ENCODE results near the gene FJX1. TPM values are rescaled to one million over a fixed set of nuclear protein-coding genes. Genes with fewer than 3 reads are reported as not detected.
A peak's percentile ranks its signal among the peaks of the same experiment; 100 is the strongest.

FJX1 gene
- total RNA-seq, 1 donor from 2014 or later, result 0.73 TPM

GRCh38 chr11:35614939-35615569 lies 3.2 kb upstream of the FJX1 start:
- Mint-ChIP-seq H3K4me3 (no peak overlapping the region), H3K9me3 (no peaks in the 10 kb centered on the region), H3K27ac (no peak overlapping the region), H3K36me3 (ENCODE audit: low read depth) (no peaks in the 10 kb centered on the region), H3K4me1 (ENCODE audit: low read depth) (peaks cover 15% of the 10 kb centered on the region), H3K27me3 (ENCODE audit: insufficient read depth) (peaks cover 35% of the 10 kb centered on the region)
- intact Hi-C loops (cut with micrococcal nuclease), result loop anchor here (5.0 kb wide), 3 partner anchors 327 to 877 kb away; partner anchors contain the start of gene LDLRAD3
- DNase-seq (ENCODE audit: low spot score), result no peak

- Mint-ChIP-seq H3K4me3 (no peak overlapping the region), H3K27ac (no peak overlapping the region), H3K27me3 (ENCODE audit: insufficient read depth) (peaks cover 44% of the 10 kb centered on the region), H3K4me1 (ENCODE audit: low read depth) (peaks cover 15% of the 10 kb centered on the region), H3K9me3 (no peaks in the 10 kb centered on the region), H3K36me3 (ENCODE audit: low read depth) (no peaks in the 10 kb centered on the region)
- no peak for DNase-seq (ENCODE audit: low spot score)
- intact Hi-C loops (cut with micrococcal nuclease), result loop anchor here (1.0 to 5.0 kb wide), 9 partner anchors 46 to 1131 kb away; partner anchors contain the start of genes LDLRAD3 and TRIM44
Measured at GRCh38 chr11:35615921-35616900, 2.0 kb upstream of the FJX1 start.

GRCh38 chr11:35617316-35617686 lies 959 bp upstream of the FJX1 start:
- Mint-ChIP-seq H3K27ac (peak overlapping the region; percentile 40), H3K36me3 (ENCODE audit: low read depth) (no peaks in the 10 kb centered on the region), H3K4me3 (peak overlapping the region; percentile 77), H3K27me3 (ENCODE audit: insufficient read depth) (peaks cover 51% of the 10 kb centered on the region), H3K4me1 (ENCODE audit: low read depth) (peaks cover 7% of the 10 kb centered on the region), H3K9me3 (no peaks in the 10 kb centered on the region)
- DNase-seq (ENCODE audit: low spot score), result no peak
- intact Hi-C loops (cut with micrococcal nuclease), result loop anchor here (2.0 to 5.0 kb wide), 6 partner anchors 325 to 1130 kb away; partner anchors contain the start of gene LDLRAD3

GRCh38 chr11:35618497-35619115 lies 346 bp downstream of the FJX1 start:
- H3K4me3 Mint-ChIP-seq, result no peak overlapping the region
- peaks cover 56% of the 10 kb centered on the region for H3K27me3 Mint-ChIP-seq (ENCODE audit: insufficient read depth)
- H3K4me1 Mint-ChIP-seq (ENCODE audit: low read depth), result peaks cover 7% of the 10 kb centered on the region
- no peaks in the 10 kb centered on the region for H3K9me3 Mint-ChIP-seq
- intact Hi-C loops (cut with micrococcal nuclease), result loop anchor here (5.0 kb wide), 3 partner anchors 324 to 874 kb away; partner anchors contain the start of gene LDLRAD3
- no peak for DNase-seq (ENCODE audit: low spot score)
- H3K27ac Mint-ChIP-seq, result no peak overlapping the region
- H3K36me3 Mint-ChIP-seq (ENCODE audit: low read depth), result no peaks in the 10 kb centered on the region

GRCh38 chr11:35619116-35619854 lies 1.0 kb downstream of the FJX1 start:
- Mint-ChIP-seq H3K4me3 (peak overlapping the region; percentile 7), H3K4me1 (ENCODE audit: low read depth) (peaks cover 7% of the 10 kb centered on the region), H3K27ac (no peak overlapping the region), H3K27me3 (ENCODE audit: insufficient read depth) (peaks cover 58% of the 10 kb centered on the region), H3K9me3 (no peaks in the 10 kb centered on the region), H3K36me3 (ENCODE audit: low read depth) (no peaks in the 10 kb centered on the region)
- DNase-seq (ENCODE audit: low spot score), result no peak
- intact Hi-C loops (cut with micrococcal nuclease), result loop anchor here (5.0 kb wide), 3 partner anchors 323 to 873 kb away; partner anchors contain the start of gene LDLRAD3

GRCh38 chr11:35619855-35620640 lies 1.8 kb downstream of the FJX1 start:
- DNase-seq (ENCODE audit: low spot score), result no peak
- no peaks in the 10 kb centered on the region for H3K9me3 Mint-ChIP-seq
- peaks cover 7% of the 10 kb centered on the region for H3K4me1 Mint-ChIP-seq (ENCODE audit: low read depth)
- H3K4me3 Mint-ChIP-seq, result peak overlapping the region; percentile 15
- peaks cover 60% of the 10 kb centered on the region for H3K27me3 Mint-ChIP-seq (ENCODE audit: insufficient read depth)
- intact Hi-C loops (cut with micrococcal nuclease), result loop anchor here (5.0 kb wide), 3 partner anchors 322 to 872 kb away; partner anchors contain the start of gene LDLRAD3
- H3K27ac Mint-ChIP-seq, result no peak overlapping the region
- H3K36me3 Mint-ChIP-seq (ENCODE audit: low read depth), result no peaks in the 10 kb centered on the region

- intact Hi-C loops (cut with micrococcal nuclease), result no loop called here
- H3K4me1 Mint-ChIP-seq (ENCODE audit: low read depth), result peaks cover 7% of the 10 kb centered on the region
- no peak overlapping the region for H3K27ac Mint-ChIP-seq
- no peak overlapping the region for H3K4me3 Mint-ChIP-seq
- no peaks in the 10 kb centered on the region for H3K36me3 Mint-ChIP-seq (ENCODE audit: low read depth)
- DNase-seq (ENCODE audit: low spot score), result no peak
- H3K9me3 Mint-ChIP-seq, result no peaks in the 10 kb centered on the region
- peaks cover 58% of the 10 kb centered on the region for H3K27me3 Mint-ChIP-seq (ENCODE audit: insufficient read depth)
Measured at GRCh38 chr11:35620795-35621194, 2.5 kb downstream of the FJX1 start.

- intact Hi-C loops (cut with micrococcal nuclease), result no loop called here
Measured at GRCh38 chr11:35621620-35622019, 3.4 kb downstream of the FJX1 start.

GRCh38 chr11:35622070-35622469 lies 3.8 kb downstream of the FJX1 start:
- Mint-ChIP-seq H3K4me3 (no peak overlapping the region), H3K27ac (no peak overlapping the region), H3K4me1 (ENCODE audit: low read depth) (peaks cover 7% of the 10 kb centered on the region), H3K9me3 (no peaks in the 10 kb centered on the region), H3K27me3 (ENCODE audit: insufficient read depth) (peaks cover 58% of the 10 kb centered on the region), H3K36me3 (ENCODE audit: low read depth) (no peaks in the 10 kb centered on the region)
- no peak for DNase-seq (ENCODE audit: low spot score)
- intact Hi-C loops (cut with micrococcal nuclease), result no loop called here

More at GRCh38 chr11:35621620-35622019, 3.4 kb downstream of the FJX1 start:
- no peak for DNase-seq (ENCODE audit: low spot score)
- Mint-ChIP-seq H3K27me3 (ENCODE audit: insufficient read depth) (peaks cover 58% of the 10 kb centered on the region), H3K36me3 (ENCODE audit: low read depth) (no peaks in the 10 kb centered on the region), H3K4me1 (ENCODE audit: low read depth) (peaks cover 7% of the 10 kb centered on the region), H3K9me3 (no peaks in the 10 kb centered on the region), H3K4me3 (no peak overlapping the region), H3K27ac (no peak overlapping the region)

- Mint-ChIP-seq H3K4me3 (no peak overlapping the region), H3K4me1 (ENCODE audit: low read depth) (no peaks in the 10 kb centered on the region), H3K9me3 (no peaks in the 10 kb centered on the region), H3K27ac (no peak overlapping the region), H3K27me3 (ENCODE audit: insufficient read depth) (peaks cover 59% of the 10 kb centered on the region), H3K36me3 (ENCODE audit: low read depth) (no peaks in the 10 kb centered on the region)
- intact Hi-C loops (cut with micrococcal nuclease), result no loop called here
- DNase-seq (ENCODE audit: low spot score), result no peak
Measured at GRCh38 chr11:35623621-35624168, 5.4 kb downstream of the FJX1 start.

GRCh38 chr11:35624316-35624715 lies 6.1 kb downstream of the FJX1 start:
- Mint-ChIP-seq H3K9me3 (no peaks in the 10 kb centered on the region), H3K4me1 (ENCODE audit: low read depth) (no peaks in the 10 kb centered on the region), H3K27ac (no peak overlapping the region), H3K27me3 (ENCODE audit: insufficient read depth) (peaks cover 60% of the 10 kb centered on the region), H3K36me3 (ENCODE audit: low read depth) (no peaks in the 10 kb centered on the region), H3K4me3 (no peak overlapping the region)
- intact Hi-C loops (cut with micrococcal nuclease), result no loop called here
- no peak for DNase-seq (ENCODE audit: low spot score)
